ENCODE results near the gene PPP3CB.
"Not testable (repeated sequence)": the region's sequence is repeated elsewhere in the genome, so short reads cannot be mapped to it uniquely, and the experiment has no call there.

PPP3CB gene

GRCh38 chr10:73414230-73414945, 81.4 kb downstream of the PPP3CB start:
- DNase-seq (ENCODE audit: low read depth), result no peak

GRCh38 chr10:73413528-73414229, 82.1 kb downstream of the PPP3CB start, which contains the start of gene ANXA7:
TSS of gene ANXA7 (minus strand) at chr10:73414058. CDS start at chr10:73400856, 13,202 bp downstream.
- DNase-seq (ENCODE audit: low read depth), result peak; percentile 75

GRCh38 chr10:73413108-73413527, 82.7 kb downstream of the PPP3CB start:
- no peak for DNase-seq (ENCODE audit: low read depth)

GRCh38 chr10:73410897-73411296, 84.9 kb downstream of the PPP3CB start:
- no peak for DNase-seq (ENCODE audit: low read depth)

- no peak for DNase-seq (ENCODE audit: low read depth)
These were observed 86.8 kb downstream of the PPP3CB start for GRCh38 chr10:73408978-73409521.

- DNase-seq (ENCODE audit: low read depth), result no peak
These were observed 87.8 kb downstream of the PPP3CB start for GRCh38 chr10:73408061-73408460.

- DNase-seq (ENCODE audit: low read depth), result no peak
These were observed 88.3 kb downstream of the PPP3CB start for GRCh38 chr10:73407495-73407894.

- DNase-seq (ENCODE audit: low read depth), result no peak
These were observed 89.0 kb downstream of the PPP3CB start for GRCh38 chr10:73406846-73407245.

- no peak for DNase-seq (ENCODE audit: low read depth)
These were observed 90.3 kb downstream of the PPP3CB start for GRCh38 chr10:73405556-73405955.

- DNase-seq (ENCODE audit: low read depth), result no peak
These were observed 91.1 kb downstream of the PPP3CB start for GRCh38 chr10:73404690-73405089.

- DNase-seq (ENCODE audit: low read depth), result no peak
These were observed 94.2 kb downstream of the PPP3CB start for GRCh38 chr10:73401636-73402035.

GRCh38 chr10:73399063-73399462, 96.8 kb downstream of the PPP3CB start:
- no peak for DNase-seq (ENCODE audit: low read depth)

GRCh38 chr10:73398024-73398423, 97.8 kb downstream of the PPP3CB start:
- DNase-seq (ENCODE audit: low read depth), result no peak

- DNase-seq (ENCODE audit: low read depth), result not testable (repeated sequence)
These were observed 101.5 kb downstream of the PPP3CB start for GRCh38 chr10:73394325-73394724.

- no peak for DNase-seq (ENCODE audit: low read depth)
These were observed 107.6 kb downstream of the PPP3CB start for GRCh38 chr10:73388228-73388627.

GRCh38 chr10:73386583-73386982, 109.2 kb downstream of the PPP3CB start:
- no peak for DNase-seq (ENCODE audit: low read depth)
